H9 (cell line): ENCODE results near the gene RALGAPA2. TPM values are rescaled to one million over a fixed set of nuclear protein-coding genes. Genes with fewer than 3 reads are reported as not detected.

ENCODE experiments used
- DNase-seq: peaks from one replicate; pipeline ENCODE4 v3.0.0-alpha.2; 2017
- H2AFZ ChIP-seq: one replicate; pipeline ENCODE4 v1.6.1; 2013; ENCODE audit warnings: mild to moderate bottlenecking, low read length, control low read depth, moderate library complexity
- H2AK5ac ChIP-seq: 2 replicates; pipeline ENCODE4 v1.6.1; 2013; ENCODE audit warnings: low read length, control low read depth, mixed read lengths; ENCODE audit not compliant: insufficient read length
- H2BK120ac ChIP-seq: one replicate; pipeline ENCODE4 v1.6.1; 2013; ENCODE audit warnings: low read depth, mild to moderate bottlenecking, low read length, control low read depth, inconsistent platforms; ENCODE audit not compliant: poor library complexity, severe bottlenecking
- H2BK12ac ChIP-seq: 2 replicates; pipeline ENCODE4 v1.6.1; 2013; ENCODE audit warnings: low read length, control low read depth, mixed read lengths, low read depth; ENCODE audit not compliant: insufficient read length
- H2BK15ac ChIP-seq: 2 replicates; pipeline ENCODE4 v1.6.1; 2013; ENCODE audit warnings: low read depth, low read length, control low read depth
- H2BK20ac ChIP-seq: one replicate; pipeline ENCODE4 v1.6.1; 2013; ENCODE audit warnings: low read depth, mild to moderate bottlenecking, low read length, control low read depth, inconsistent platforms; ENCODE audit not compliant: poor library complexity, severe bottlenecking
- H2BK5ac ChIP-seq: 2 replicates; pipeline ENCODE4 v1.6.1; 2013; ENCODE audit warnings: low read length, control low read depth, mixed read lengths; ENCODE audit not compliant: insufficient read length
- H3K14ac ChIP-seq: 2 replicates; pipeline ENCODE4 v1.6.1; 2013; ENCODE audit warnings: low read length, control low read depth; ENCODE audit not compliant: insufficient read depth
- H3K18ac ChIP-seq: 2 replicates; pipeline ENCODE4 v1.6.1; 2013; ENCODE audit warnings: low read depth, mild to moderate bottlenecking, mixed read lengths, low read length, control low read depth; ENCODE audit not compliant: insufficient read length
- H3K23ac ChIP-seq: 2 replicates; pipeline ENCODE4 v1.6.1; 2013; ENCODE audit warnings: low read length, control low read depth, mixed read lengths, low read depth; ENCODE audit not compliant: insufficient read length
- H3K23me2 ChIP-seq: 2 replicates; pipeline ENCODE4 v1.6.1; 2013; ENCODE audit warnings: low read depth, mild to moderate bottlenecking, mixed read lengths, low read length, control low read depth; ENCODE audit not compliant: insufficient read length, poor library complexity, severe bottlenecking
- H3K27ac ChIP-seq: 2 replicates; pipeline ENCODE4 v1.5.1; 2013; ENCODE audit warnings: low read length, control low read depth, mixed read lengths, low read depth; ENCODE audit not compliant: insufficient read length
- H3K27me3 ChIP-seq: 2 replicates; pipeline ENCODE4 v1.6.1; 2013; ENCODE audit warnings: low read length, control low read depth, inconsistent platforms; ENCODE audit not compliant: insufficient read depth
- H3K4ac ChIP-seq: 2 replicates; pipeline ENCODE4 v1.6.1; 2013; ENCODE audit warnings: low read depth, mild to moderate bottlenecking, control low read depth, inconsistent platforms, low read length, moderate library complexity
- H3K4me1 ChIP-seq: 2 replicates; pipeline ENCODE4 v1.6.1; 2013; ENCODE audit warnings: low read length, control low read depth, inconsistent platforms; ENCODE audit not compliant: insufficient read depth
- H3K4me2 ChIP-seq: 2 replicates; pipeline ENCODE4 v1.6.1; 2013; ENCODE audit warnings: low read length, control low read depth, mixed read lengths; ENCODE audit not compliant: insufficient read length, insufficient read depth
- H3K56ac ChIP-seq: 2 replicates; pipeline ENCODE4 v1.6.1; 2013; ENCODE audit warnings: low read depth, mild to moderate bottlenecking, mixed read lengths, low read length, control low read depth; ENCODE audit not compliant: insufficient read length
- H3K79me1 ChIP-seq: 2 replicates; pipeline ENCODE4 v1.6.1; 2013; ENCODE audit warnings: low read depth, mild to moderate bottlenecking, moderate library complexity, low read length, control low read depth, inconsistent platforms; ENCODE audit not compliant: insufficient read depth, poor library complexity, severe bottlenecking
- H3K79me2 ChIP-seq: 2 replicates; pipeline ENCODE4 v1.6.1; 2013; ENCODE audit warnings: low read length, control low read depth, inconsistent platforms; ENCODE audit not compliant: insufficient read depth
- H3K9ac ChIP-seq: 2 replicates; pipeline ENCODE4 v1.6.1; 2013; ENCODE audit warnings: low read length, control low read depth, mixed read lengths; ENCODE audit not compliant: insufficient read length; ENCODE audit errors: extremely low read depth
- H3K9me3 ChIP-seq: one replicate; pipeline ENCODE4 v1.6.1; 2013; ENCODE audit warnings: low read depth, low read length, inconsistent platforms; ENCODE audit not compliant: control insufficient read depth
- H3T11ph ChIP-seq: one replicate; pipeline ENCODE4 v1.6.1; 2013; ENCODE audit warnings: mild to moderate bottlenecking, low read length, control low read depth, inconsistent platforms
- H4K20me1 ChIP-seq: one replicate; pipeline ENCODE4 v1.6.1; 2013; ENCODE audit not compliant: control insufficient read depth, insufficient read length, insufficient read depth
- H4K5ac ChIP-seq: 2 replicates; pipeline ENCODE4 v1.6.1; 2013; ENCODE audit warnings: low read depth, mild to moderate bottlenecking, mixed read lengths, low read length, control low read depth; ENCODE audit not compliant: insufficient read length
- H4K8ac ChIP-seq: replicated peaks from 2 replicates; pipeline ENCODE4 v1.6.1; 2013; ENCODE audit warnings: low read length, control low read depth, mixed read lengths, low read depth; ENCODE audit not compliant: insufficient read length
- H4K91ac ChIP-seq: 2 replicates; pipeline ENCODE4 v1.6.1; 2013; ENCODE audit warnings: low read depth, mild to moderate bottlenecking, moderate library complexity, mixed read lengths, low read length, control low read depth; ENCODE audit not compliant: insufficient read length
- H3K27ac Mint-ChIP-seq, 3 experiments: 2 replicates in 2 of 3; 3 replicates in 1 of 3; pipeline ENCODE4 v1.8.0; 2020 to 2021; ENCODE audit warnings: mixed read lengths in 3 of 3, mild to moderate bottlenecking in 1 of 3, moderate library complexity in 1 of 3
- H3K27me3 Mint-ChIP-seq: 2 replicates; pipeline ENCODE4 v1.8.0; 2021; ENCODE audit warnings: low read depth, mild to moderate bottlenecking, moderate library complexity, mixed read lengths
- H3K36me3 Mint-ChIP-seq, 3 experiments: 2 replicates in 2 of 3; 3 replicates in 1 of 3; pipeline ENCODE4 v1.8.0; 2020 to 2021; ENCODE audit warnings: low read depth in 3 of 3, mixed read lengths in 3 of 3; ENCODE audit not compliant: insufficient read depth in 1 of 3
- H3K4me1 Mint-ChIP-seq, 2 experiments: 2 replicates each; pipeline ENCODE4 v1.8.0; 2020; ENCODE audit warnings: mixed read lengths in 2 of 2
- H3K4me3 Mint-ChIP-seq, 2 experiments: 2 replicates in 1 of 2; 3 replicates in 1 of 2; pipeline ENCODE4 v1.8.0; 2020 to 2021; ENCODE audit warnings: mild to moderate bottlenecking in 2 of 2, mixed read lengths in 2 of 2, moderate library complexity in 1 of 2
- H3K9me3 Mint-ChIP-seq, 2 experiments: 2 replicates in 1 of 2; 3 replicates in 1 of 2; pipeline ENCODE4 v1.8.0; 2020; ENCODE audit warnings: mild to moderate bottlenecking in 2 of 2, mixed read lengths in 2 of 2, moderate library complexity in 1 of 2
- CTCF ChIP-seq: fragments of 200-600 bp; sonication (generic); conservative IDR thresholded peaks from 3 replicates; pipeline ENCODE4 v1.8.0; 2021; ENCODE audit warnings: antibody characterized with exemption, mild to moderate bottlenecking
- WGBS: extraction: QIAGEN DNeasy Blood & Tissue Kit; methylation state at CpG from one replicate; pipeline ENCODE4 v1.1.7; 2013; ENCODE audit warnings: missing lambda C conversion rate, low lambda C conversion rate, mixed read lengths; ENCODE audit not compliant: insufficient read length; ENCODE audit errors: extremely low coverage; 5-methylcytosine and 5-hydroxymethylcytosine counted together
- total RNA-seq: library from RNA; stranded (reverse); gene quantifications from 2 replicates; pipeline ENCODE4 v1.2.1, GENCODE V29; 2021

RALGAPA2 gene
- total RNA-seq, 1 experiment from 2014 or later: 16.6 TPM

GRCh38 chr20:20482453-20482852 lies 230.0 kb downstream of the RALGAPA2 start:
- H3T11ph ChIP-seq: no peak overlapping the region
- no peaks in the 10 kb centered on the region for H3K23me2 ChIP-seq
- no peak overlapping the region for H2BK12ac ChIP-seq
- H3K9ac ChIP-seq: no peak overlapping the region
- TF ChIP-seq CTCF: no peak
- no peak overlapping the region for H2BK5ac ChIP-seq
- no peak overlapping the region for H3K18ac ChIP-seq
- H2BK20ac ChIP-seq: no peak overlapping the region
- H3K9me3 ChIP-seq: no peaks in the 10 kb centered on the region
- H3K4me1 Mint-ChIP-seq: peaks cover 14% of the 10 kb centered on the region in 2 experiments
- H2BK15ac ChIP-seq: no peak overlapping the region
- no peak overlapping the region for H3K23ac ChIP-seq
- no peak overlapping the region for H2AK5ac ChIP-seq
- H2AFZ ChIP-seq: no peak overlapping the region
- H3K4me3 Mint-ChIP-seq: no peak overlapping the region
- no peak overlapping the region for H3K4ac ChIP-seq
- no peak overlapping the region for H4K5ac ChIP-seq
- H3K27me3 Mint-ChIP-seq: no peaks in the 10 kb centered on the region
- no peak overlapping the region for H4K91ac ChIP-seq
- no peaks in the 10 kb centered on the region for H3K27me3 ChIP-seq
- peaks cover 4 to 7% (median 4%) of the 10 kb centered on the region in 3 experiments; a peak in 3 of 7 replicates for H3K36me3 Mint-ChIP-seq
- no CpG with 5 or more reads among the region's 4 CpGs for WGBS
- no peaks in the 10 kb centered on the region for H4K20me1 ChIP-seq
- peak overlapping the region in 1 of 3 experiments; percentile 10; a peak in 1 of 7 replicates for H3K27ac Mint-ChIP-seq
- no peak overlapping the region for H3K4me2 ChIP-seq
- H2BK120ac ChIP-seq: no peak overlapping the region
- no peak overlapping the region for H3K56ac ChIP-seq
- no peak overlapping the region for H4K8ac ChIP-seq
- H3K9me3 Mint-ChIP-seq: no peaks in the 10 kb centered on the region
- no peak for DNase-seq
- H3K79me2 ChIP-seq: no peaks in the 10 kb centered on the region
- no peak overlapping the region for H3K14ac ChIP-seq
- H3K4me1 ChIP-seq: no peaks in the 10 kb centered on the region
- no peak overlapping the region for H3K27ac ChIP-seq
- no peaks in the 10 kb centered on the region for H3K79me1 ChIP-seq
